Measurements from ENCODE around the gene FSCN2.

FSCN2 gene

DNA sequence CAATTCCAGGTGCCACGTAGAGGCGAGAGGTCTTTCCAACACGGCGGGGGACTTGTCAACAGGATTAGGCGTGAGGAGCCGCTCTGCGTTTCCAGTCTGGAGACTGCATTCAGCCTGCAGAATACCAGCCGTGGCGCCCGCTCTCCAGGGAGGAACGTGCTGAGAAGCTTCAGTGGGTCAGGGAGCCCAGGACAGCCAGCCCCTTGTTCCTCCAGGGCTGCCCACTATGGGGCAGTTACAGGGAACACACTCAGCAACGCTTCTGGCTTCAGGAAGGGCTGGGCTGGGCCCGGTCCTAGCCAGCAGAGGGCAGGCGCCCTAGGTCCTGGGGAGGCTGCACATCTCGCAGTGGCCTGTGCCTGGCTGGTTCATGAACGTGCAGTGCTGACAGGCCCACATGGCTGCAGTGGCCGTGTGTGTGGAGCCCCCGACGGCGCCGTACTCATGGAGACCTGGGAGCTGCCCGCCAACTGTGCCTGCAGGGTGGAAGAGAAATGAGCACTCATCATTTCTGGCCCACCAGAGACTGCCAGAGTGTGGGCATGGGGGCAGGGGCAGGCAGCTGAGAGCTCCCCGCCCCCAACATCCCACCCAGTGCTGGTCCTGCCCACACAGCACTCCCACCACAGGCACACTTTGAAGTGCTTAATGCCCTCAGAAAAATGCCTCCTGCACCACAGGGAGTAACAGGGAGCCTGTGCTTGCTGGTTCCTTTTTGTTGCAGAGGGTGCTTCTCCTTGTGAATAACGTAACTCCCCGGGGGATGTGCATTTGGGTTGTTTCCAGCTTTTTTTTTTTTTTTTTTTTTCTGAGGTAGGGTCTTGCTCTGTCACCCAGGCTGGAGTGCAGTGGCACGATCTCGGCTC is 31.0 kb downstream of the FSCN2 start:
- no peak for DNase-seq

DNA sequence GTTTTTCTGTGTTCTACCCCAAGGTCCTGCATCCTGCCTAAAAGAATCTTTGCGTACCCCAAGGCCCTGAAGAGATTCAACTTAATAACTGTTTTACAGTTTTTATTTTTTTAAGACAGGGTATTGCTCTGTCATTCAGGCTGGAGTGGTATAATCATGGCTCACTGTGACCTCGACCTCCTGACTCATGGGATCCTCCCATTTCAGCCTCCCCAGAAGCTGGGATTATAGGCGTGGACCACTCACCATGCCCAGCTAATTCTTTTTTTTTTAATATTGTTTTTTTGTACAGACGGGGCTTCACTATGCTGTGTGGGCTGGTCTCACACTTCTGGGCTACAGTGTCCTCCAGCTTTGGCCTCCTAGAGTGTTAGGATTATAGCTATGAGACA is 33.3 kb downstream of the FSCN2 start:
- DNase-seq = no peak

DNA sequence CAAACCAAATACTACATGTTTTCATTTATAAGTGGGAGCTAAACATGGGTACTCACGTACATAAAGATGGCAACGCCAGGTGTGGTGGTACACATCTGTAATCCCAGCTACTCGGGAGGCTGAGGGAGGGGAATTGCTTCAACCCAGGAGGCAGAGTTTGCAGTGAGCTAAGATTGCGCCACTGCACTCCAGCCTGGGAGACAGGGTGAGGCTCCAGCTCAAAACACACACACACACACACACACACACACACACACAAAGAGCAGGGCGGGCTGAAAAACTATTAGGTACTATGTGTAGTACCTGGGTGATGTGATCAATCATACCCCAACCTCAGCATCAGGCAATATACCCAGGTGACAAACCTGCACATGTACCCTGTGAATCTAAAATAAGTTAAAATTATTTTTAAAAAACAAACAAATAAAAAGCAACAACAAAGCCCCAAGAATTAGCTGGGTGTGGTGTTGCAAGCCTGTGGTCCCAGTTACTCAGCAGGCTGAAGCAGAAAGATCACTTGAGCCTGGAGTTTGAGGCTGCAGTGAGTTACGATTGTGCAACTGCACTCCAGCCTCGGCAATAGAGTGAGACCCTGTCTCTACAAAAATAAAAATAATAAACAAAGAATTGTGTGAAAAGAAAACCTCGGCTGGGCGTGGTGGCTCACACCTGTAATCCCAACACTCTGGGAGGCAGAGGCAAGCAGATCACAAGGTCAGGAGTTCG is 35.8 kb downstream of the FSCN2 start:
- DNase-seq = no peak

DNA sequence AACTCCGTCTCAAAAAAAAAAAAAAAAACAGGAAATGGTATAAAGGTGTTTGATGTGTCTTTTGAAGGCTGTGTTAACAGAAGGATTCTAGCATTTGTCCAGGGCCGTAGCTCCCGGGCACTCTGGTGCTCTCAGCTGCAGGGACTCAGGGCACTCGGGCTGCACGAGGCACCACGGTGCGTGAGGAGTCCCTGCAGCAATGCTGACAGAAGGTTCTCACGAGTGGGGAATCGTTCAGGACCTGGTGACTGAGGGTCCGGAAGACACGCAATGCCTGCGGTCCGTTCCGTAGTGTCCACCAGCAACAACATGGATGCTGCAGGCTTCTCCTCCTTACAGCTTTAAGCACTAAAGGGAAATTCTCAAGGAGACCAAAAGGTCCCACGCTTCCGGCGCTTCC is 36.6 kb downstream of the FSCN2 start:
- no peak for DNase-seq

GRCh38 chr17:81565231-81565630 is 37.1 kb downstream of the FSCN2 start:
- no peak for DNase-seq

GRCh38 chr17:81566461-81567126 is 38.4 kb downstream of the FSCN2 start:
- DNase-seq = no peak

GRCh38 chr17:81567191-81567590 is 39.0 kb downstream of the FSCN2 start:
- no peak for DNase-seq

DNA sequence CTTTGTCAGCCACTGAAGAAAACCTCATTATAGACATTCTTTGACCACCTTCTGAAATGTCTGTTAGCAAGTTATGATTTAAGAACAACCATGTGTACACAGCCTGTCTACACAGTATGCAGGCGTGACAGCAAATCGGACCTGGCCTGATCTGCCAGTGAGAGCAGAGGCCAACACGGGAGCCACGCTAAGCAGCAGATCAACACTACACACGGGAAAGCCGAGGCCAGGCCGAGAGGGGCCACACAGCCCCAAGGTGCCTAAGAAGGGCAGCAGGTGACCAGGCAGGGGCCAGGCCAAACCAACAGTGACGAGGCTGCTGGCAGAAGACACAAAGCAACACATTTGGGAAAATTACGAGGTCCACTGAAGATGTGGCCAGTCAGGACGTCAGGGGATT is 40.2 kb downstream of the FSCN2 start:
- DNase-seq = no peak

- no peak for DNase-seq
Measured at GRCh38 chr17:81569986-81570514, 41.9 kb downstream of the FSCN2 start.

DNA sequence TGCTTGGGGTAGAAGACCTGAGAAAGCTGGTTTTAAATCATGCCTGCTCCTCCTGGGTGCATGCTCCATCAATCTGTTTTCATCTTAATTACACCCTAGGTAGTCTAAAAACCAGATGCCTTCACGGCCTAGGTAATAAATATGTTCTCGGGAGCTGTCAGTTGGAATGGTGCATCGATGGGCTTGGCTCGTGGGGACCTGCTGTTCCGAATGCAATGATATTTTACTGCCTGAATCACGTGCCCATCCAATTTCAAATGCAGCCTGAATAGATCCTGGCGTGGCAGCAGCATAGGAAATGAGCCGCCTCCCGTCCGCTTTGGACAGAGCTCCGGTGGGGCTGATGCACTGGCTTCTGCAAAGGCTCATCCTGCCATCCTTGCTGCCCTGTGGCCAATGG is 42.8 kb downstream of the FSCN2 start:
- DNase-seq = no peak

- no peak for DNase-seq
Measured at GRCh38 chr17:81572563-81573168, 44.5 kb downstream of the FSCN2 start.

DNA sequence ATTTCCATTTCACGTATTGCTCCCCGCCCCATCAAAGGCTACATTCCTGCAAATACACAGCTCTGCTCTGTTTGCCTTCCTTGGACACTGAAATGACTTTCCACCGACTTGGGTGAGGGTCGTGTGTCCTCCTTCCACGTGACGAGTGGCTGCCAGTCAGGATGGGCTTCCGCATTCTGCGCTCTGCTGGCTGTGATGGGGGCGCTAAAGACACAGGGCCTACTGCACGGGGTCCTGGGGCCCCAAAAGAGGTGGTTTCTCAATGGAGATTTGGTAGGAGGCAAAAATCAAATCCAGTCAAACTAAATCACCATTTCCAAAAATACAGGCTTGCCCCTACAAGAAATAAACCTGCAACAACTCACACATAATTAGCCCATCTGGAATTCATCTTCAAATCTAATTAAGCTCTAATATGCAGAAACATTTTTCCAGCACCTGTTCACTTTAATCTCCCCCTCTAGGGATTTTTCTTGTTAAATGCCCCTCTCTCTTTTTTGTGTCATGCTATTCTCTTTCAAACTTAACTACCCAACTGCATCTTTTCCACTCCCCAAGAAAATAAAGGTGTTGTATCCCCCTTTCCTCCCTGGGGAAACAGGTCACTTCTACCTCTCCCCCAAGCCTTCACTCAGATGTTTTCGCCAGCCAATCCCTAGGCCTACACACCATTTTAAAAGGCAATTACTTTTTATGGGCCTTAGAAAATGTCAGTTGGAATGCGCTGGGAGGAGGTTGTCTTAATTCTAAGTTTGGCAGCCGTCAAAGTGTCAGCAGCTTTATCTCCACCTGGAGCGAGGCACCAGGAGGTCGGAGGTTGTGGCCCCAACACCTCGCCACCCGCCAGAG is 45.8 kb downstream of the FSCN2 start:
- DNase-seq = no peak

- no peak for DNase-seq
Measured at GRCh38 chr17:81574643-81574956, 46.4 kb downstream of the FSCN2 start.

GRCh38 chr17:81575836-81576235 is 47.7 kb downstream of the FSCN2 start:
- DNase-seq = no peak

DNA sequence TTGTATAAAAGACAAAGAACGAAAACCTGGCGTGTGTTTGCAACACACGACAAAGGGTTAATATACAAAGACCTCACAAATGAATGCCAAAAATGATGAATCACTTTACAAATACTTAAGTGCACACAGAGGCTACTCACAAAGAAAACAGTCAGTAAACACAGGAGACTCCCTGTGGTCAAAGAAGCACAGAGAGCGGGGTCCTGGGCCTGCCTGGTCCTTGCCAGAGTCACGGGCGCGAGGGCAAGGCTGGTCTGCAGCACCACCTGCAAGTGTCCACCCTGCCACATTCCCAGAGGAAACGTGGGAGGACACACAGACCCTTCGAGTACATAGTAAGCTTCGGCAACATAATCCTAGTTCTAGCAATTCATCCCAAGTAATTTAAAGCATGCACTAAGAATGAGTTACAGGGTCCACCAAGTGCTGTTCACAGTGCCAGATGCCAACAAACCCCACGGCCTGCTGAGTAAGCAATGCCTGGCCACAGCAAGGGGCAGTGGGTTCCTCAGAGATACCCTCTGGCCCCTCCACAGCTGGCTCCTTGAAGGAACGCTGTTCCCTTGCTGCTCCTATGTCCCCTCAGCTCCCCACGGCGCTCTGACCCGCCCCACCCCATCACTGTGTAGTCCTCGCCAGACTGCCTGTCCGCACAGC is 48.6 kb downstream of the FSCN2 start:
- no peak for DNase-seq

DNA sequence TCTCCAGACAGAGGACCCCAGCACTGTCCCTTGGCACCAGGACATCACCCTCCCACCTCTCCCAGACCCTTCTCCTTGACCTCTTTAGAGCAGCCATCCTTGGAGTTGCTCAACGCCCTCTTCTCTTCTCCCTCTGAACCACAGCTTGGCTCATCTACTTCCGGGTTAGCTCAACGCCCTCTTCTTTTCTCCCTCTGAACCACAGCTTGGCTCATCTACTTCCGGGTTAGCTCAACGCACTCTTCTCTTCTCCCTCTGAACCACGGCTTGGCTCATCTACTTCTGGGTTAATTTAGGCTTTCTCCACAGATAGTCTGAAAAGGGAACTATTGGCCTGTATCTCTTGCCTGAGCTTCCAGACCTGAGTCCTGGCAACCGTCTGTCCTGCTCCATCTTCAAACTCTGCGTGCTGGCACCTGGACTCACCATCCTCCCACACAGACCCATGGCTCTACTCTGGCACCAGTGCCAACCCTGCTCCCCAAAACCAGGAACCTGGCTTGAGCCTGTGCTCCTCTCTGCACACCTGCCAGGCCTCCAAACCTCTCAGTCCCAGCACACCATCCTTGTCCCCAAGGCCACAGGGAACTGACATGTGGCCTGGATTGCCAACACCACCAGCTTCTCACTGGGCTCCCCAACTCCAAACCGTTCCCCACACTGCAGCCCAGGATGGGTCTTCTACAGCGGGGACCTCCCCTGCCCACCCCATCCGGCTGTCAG is 49.3 kb downstream of the FSCN2 start:
- no peak for DNase-seq

DNA sequence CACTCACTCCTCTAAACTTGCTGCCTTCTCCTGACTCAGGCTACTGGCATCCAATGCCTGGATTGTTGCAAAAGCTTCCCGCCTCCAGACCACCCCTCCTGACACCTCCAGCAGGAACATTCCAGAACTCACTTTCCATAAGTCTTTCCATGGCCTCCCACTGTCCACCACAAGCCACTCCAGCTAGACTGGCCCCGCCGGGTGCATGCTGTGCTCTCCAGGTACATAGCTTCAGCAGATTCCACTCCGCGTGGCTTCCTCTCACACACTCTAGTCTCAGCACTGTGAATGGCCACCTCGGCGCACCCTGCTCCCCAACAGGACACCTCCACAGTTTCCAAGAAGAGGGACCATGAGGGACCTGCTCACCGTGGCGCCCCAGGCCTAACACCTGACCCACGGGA is 49.9 kb downstream of the FSCN2 start:
- no peak for DNase-seq

DNA sequence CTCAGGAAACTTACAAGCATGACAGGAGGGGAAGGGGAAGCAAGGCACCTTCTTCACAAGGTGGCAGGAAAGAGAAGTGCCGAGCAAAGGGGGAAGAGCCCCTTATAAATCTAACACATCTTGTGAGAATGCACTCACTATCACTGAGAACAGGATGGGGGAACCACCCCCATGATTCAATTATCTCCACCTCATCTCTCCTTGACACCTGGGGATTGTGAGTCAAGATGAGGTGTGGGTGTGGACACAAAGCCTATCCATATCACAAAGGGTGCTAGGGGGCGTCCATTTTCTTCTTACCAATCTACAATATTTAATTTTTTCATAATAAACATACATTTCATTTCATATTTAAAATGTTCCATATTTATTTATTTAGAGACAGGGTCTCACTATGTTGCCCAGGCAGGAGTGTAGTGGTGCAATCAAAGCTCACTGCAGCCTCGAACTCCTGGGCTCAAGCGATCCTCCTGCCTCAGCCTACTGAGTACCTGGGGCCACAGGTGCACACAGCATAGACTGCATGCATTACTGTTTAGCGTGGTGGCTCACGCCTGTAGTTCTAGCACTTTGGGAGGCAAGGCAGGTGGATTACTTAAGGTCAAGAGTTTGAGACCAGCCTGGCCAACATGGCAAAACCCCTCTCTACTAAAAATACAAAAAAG is 50.5 kb downstream of the FSCN2 start:
- DNase-seq = no peak

DNA sequence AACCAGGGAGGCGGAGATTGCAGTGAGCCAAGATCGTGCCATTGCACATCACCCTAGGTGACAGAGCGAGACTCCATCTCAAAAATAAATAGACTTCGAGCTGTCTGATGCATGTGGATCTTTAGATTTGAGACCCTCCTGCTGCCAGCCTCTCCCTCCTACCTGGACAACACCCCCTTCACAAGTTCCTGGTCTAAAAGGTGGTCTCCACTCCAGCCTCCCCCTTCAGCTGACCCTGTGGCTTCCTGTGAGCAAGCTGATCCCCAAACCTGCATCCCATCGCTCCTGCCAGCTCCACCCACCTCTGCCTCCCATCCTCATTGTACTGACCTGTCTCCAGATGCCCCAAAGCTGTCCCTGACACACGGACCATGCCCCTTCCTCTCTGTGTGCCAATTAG is 51.1 kb downstream of the FSCN2 start:
- DNase-seq = no peak

- no peak for DNase-seq
Measured at GRCh38 chr17:81579821-81580321, 51.7 kb downstream of the FSCN2 start.

Data from activated CD4-positive, alpha-beta T cell treated with anti-CD3 and anti-CD28 coated beads, Interleukin-2, amount 50 U/mL, for 1 hour (primary cell).